GM21576 (cell line): Measurements from ENCODE around the gene CNIH2.
"Not testable (repeated sequence)": the region's sequence is repeated elsewhere in the genome, so short reads cannot be mapped to it uniquely, and the experiment has no call there.

Experiments
- ATAC-seq: cut with Tn5 transposase; IDR thresholded peaks from one replicate; pipeline ENCODE4 v1.9.1; 2021; ENCODE audit warnings: mild to moderate bottlenecking, moderate library complexity; ENCODE audit not compliant: unreplicated experiment

CNIH2 gene

DNA sequence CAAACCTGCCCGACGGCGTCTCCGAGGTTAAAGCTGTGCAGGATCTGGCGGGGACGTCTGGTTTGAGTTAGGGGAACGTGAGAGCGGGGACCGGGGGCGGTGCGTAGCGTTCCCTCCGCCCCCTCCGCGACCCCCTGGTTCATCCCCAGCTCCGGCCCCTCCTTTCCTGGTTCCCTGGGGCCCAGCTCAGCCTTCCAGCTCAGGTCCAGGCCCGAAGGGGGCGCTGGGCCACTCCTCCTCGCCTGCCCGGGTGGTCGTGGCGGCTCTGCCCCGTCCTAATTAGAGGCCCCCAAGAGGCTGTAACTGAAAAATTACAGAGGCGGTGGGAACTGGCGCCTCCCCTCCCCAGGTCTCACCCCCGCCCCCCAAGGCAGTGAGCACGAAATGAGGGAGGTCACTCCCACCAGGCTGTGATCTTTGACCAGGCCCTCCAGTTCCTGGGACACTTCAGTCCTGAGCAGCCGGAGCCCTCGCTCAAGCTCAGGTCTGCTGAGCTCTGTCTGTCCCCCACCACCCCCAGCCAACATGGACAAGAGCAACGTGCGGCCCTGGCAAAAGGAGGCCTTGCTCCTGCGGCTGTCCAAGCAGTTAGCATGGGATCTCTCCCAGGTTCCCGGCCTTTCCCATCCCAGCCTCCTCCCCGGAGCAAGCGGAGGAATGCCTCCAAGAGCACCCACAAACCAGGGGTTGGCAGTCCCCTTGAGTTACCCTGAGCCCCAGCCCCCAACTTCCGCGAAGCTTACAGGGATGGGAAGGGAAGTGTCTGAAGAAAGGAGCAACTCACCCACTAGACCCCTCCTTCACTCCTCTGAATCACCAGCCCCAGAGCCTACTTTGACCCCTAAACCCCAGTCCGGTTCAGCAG lies 35.6 kb downstream of the CNIH2 start:
- no peak for ATAC-seq

DNA sequence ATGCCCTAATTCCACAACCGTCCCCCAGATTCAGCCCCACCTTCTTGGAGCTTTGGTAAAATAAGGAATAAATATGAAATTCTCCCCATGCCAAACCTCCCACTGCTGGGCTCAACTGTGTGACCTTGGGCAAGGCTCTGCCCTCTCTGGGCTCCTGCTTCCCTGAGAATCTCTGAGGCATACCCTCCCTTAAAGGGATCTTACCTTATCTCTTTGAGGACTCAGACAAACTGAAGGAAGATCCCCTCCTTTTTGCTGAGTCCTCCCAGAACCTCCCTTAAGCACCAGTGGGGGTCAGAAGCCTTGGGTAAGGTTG lies 36.2 kb downstream of the CNIH2 start:
- ATAC-seq = no peak

DNA sequence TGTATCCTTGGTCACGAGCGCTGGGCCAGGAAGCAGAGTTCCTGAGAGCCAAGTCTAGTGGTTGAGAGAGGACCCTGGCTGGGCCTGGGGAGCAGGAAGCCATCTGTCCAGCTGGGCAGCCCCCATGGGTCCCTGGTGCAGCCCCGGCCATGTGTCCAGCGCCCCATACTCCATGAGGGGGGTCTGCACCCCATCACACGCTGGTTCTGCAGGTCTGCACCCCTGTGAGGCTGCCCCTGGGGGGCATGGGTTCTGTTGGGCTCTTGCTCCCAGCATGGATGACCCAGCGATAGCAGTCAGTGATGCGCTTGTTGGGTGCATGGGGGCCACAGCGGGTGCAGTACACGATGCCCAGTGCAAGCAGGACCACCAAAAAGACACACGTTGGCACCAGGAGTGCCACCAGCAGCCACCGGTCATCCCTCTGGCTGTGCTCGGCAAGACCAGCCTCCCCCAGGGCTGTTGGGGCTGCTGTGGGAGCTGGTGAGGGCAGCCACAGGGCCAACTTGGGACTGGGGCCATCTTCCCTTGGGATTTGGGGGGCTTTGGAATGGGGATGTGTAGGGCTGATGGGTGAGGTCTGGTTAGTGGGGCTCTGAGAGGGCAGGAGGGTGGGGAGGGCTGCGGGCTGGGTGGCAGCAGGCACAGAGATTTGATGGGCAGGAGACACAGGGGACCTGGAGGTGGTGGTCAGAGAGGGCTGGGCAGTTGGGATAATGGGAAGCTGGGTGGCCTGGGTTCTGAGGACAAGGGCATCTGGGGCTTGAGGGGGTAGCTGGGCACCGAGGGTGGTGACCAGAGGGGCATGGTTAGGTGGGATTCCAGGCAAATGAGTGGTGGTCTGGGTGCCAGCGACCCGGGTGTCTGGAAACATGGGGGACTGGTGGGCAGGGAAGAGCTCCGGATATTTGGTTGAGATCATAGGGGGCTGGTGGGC lies 36.9 kb downstream of the CNIH2 start:
- no peak for ATAC-seq

DNA sequence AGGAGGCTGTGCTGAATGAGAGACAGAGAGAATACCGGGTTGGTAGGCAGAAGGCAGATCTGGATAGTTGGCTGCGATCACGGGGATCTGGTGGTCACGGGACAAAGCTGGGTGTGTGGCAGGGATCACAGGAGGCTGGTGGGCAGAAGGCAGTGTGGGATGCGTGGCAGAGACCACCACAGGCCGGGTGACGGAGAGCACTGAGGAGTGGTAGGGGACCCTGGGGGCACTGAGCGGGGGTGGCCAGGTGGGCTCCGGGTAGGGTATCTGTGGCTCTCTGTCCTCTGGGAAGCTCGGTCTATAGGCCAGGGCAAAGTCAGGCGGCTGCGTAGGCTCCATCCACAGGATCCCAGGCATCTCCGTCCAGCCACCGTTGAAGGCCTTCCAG lies 37.5 kb downstream of the CNIH2 start:
- ATAC-seq = no peak

DNA sequence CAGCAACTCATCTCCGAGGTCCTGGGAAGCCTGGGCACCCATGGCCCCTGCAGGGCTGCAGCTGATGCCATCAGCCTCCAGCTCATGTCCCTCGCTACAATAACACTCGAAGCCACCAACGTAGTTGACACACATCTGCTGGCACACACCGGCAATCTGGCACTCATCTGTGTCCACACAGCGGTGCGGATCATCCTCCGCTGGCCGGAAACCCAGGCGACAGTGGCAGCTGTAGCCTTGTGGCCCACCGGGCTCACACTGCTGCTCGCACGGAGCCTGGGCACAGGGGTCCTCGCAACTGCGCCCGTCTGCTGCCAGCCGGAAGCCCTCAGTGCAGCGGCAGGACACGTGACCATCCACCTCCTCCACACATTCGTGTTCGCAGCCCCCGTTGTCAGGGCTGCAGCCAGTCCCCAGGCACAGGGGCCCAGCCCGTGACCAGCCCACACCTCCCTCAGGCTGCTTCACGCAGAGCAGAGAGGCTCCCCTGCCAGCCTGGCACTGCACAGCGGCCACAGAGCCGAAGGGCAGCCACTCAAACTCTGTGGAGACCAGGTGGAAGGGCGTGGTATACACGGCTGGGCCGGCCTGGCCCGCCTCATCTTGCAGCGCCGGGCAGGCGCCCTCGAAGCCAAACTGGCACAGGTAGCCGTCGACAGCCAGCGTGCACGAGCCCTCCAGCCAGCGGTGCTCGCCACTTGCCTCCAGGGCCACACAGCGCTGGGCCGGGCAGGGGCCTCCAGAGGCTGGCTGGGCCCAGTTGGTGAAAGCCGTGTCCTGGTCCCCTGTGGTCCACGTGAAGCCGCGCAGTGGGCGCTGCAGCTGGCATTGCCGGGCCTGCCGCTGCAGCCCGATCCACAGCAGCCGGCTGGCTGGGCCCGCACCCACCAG lies 38.2 kb downstream of the CNIH2 start:
- ATAC-seq = no peak

DNA sequence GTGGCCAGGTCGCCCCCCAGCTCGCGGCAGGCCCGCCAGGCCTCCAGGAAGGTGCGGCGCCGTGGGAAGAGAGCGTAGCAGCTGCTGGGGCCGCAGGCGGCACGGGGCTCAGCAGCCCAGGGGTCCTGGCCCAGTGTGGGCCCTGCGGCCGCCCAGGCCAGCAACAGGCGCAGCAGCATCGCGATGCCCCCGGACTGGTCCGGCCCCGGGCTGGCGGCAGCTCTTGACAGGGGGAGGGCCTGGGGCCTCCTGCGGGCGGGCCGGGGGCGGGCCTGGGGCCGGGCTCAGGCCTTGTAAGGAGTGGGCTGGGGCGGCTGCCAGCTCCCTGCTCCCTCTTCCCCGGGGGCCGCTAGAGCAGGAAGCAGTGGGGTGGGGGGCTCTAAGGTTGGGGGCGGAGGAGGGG lies 38.9 kb downstream of the CNIH2 start, which contains the start of gene CD248:
Gene CD248, minus strand, starts transcription at position 196 of the 403 bp plus-strand sequence. Its CDS starts 17 bp downstream, at position 179.
- no peak for ATAC-seq

DNA sequence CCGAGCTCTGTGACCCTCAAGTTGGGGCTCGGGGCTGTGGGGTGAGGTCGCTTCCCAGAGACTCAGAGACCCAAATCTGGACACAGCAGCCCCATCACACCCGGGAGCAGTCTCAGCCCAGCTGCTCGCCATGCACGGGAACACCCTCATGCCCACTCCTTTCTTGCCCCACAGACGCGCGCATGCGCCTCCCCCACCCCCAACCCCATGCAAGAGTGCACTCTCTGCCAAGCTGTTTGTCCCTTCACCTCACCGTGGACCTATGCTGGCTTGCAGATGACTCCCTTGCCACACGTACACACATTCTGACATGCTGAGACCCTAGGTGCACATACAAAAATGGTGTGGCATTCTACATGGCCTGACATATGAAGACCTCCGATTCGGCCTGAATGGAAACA lies 39.3 kb downstream of the CNIH2 start:
- no peak for ATAC-seq

DNA sequence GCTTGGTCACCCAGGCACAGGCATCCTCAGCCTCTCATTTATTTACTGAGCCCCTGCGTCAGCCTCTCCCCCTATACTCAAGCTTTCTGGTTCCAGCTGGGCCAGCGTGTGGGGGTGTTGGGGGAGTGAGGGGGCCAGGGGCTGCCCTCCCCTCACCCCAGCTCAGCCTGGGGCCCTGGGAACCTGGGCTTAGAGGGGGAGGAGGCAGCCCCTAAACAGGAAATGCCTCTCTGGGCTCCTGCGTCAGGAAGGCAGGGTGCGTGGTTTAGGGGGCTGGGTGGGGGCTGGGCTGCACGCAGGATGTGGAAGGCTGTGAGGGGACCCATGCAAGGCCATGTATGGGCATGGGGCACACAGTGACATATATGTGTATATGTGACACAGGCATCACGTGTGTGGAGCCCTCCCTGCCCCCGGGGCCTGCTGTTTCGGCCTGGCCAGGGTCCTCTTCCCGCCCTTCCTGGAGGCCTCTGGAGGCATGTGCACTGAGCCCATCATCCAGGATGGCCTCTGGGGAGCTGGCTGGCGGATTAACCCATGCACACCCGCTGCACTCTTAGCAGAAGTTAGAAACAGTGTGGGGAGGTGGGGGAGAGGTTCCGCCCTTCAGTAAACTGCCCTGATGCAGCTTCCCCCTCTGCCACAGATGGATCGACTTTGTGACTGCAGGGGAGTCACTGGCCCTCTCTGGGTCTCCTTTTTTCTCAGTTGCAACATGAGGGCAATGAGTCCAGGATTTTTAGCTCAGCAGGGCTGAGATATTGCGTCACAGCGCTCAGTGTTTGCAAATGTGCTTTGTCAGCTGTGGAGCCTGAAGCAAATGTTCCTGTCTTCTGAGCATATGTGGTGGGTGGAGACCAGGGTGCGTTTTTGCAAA lies 40.0 kb downstream of the CNIH2 start:
- ATAC-seq = no peak

DNA sequence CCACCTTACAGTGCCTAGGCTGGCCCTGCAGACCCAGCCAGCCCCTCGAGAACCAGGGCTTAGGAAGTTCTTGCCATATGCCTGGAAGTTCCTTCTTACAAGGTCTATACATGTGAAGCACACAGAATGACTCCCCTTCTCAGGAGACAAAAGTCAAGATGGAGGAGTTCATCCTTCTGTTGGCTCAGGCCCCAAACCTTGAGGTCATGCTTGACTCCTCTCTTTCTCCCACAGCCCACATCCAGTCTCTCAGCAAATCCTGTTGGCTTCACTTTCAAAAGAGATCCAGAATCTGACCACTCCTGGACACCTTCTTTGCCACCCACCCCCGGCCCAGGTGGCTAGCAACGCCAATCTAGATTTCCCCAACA lies 40.6 kb downstream of the CNIH2 start:
- no peak for ATAC-seq

DNA sequence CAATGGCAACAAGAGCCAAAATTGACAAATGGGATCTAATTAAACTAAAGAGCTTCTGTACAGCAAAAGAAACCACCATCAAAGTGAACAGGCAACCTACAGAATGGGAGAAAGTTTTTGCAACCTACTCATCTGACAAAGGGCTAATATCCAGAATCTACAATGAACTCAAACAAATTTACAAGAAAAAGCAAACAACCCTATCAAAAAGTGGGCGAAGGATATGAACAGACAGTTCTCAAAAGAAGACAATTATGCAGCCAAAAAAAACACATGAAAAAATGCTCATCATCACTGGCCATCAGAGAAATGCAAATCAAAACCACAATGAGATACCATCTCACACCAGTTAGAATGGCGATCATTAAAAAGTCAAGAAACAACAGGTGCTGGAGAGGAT lies 42.3 kb downstream of the CNIH2 start:
- ATAC-seq = not testable (repeated sequence)

DNA sequence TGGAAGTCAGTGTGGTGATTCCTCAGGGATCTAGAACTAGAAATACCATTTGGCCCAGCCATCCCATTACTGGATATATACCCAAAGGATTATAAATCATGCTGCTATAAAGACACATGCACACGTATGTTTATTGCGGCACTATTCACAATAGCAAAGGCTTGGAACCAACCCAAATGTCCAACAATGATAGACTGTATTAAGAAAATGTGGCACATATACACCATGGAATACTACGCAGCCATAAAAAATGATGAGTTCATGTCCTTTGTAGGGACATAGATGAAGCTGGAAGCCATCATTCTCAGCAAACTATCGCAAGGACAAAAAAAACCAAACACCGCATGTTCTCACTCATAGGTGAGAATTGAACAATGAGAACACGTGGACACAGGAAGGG lies 42.8 kb downstream of the CNIH2 start:
- ATAC-seq = not testable (repeated sequence)

DNA sequence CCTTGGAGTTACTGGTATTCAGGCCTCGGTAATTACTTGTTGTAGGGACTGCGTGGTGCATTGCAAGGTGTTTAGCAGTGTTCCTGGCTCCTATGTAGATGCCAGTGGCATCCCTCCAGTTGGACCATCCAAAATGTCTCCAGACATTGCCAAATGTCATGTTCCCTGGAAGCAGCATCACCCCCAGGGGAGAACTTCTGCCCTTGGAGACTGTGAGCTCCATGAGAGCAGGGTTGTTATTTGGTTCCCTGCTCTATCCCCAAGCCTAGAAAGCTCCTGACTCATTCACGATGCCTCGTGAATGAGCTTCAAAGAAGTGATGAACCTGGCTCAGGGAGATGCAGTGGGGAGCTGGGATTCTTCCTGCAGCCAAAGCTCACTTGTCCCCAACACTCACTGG lies 43.6 kb downstream of the CNIH2 start:
- ATAC-seq = no peak

DNA sequence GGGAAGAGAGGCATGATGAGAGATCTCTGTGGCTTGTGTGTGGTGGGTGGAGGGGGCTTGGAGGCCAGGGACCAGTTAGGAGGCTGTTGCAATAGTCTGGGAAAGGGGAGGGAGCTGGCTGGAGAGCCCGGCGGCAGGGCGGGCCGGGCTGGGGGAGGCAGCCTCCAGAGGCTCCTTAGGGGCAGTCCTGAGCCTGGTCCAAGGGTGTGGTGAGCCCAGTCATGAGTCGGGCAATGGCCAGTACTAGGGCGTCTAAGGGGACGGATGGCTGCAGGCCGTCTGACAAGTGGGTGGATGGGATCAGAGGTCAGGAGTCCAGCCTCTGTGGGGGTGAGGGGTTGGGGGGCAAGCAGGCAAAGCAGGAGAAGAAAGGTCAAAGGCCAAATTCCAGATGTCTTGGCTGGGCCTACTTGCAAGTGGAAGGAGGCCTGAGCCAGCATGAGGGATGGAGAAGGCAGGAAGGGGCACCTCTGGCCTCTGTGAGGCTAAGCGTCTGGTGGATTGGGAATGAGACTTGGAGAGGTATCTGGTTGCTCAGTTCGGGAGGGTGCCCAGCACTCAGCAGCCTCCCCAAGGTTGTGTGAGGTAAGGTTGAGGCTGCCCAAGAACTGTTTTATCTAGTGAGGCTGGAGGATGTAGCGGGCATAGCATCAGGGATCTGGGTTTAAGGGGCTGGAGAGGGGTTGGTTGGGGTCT lies 44.9 kb downstream of the CNIH2 start:
- ATAC-seq = no peak

DNA sequence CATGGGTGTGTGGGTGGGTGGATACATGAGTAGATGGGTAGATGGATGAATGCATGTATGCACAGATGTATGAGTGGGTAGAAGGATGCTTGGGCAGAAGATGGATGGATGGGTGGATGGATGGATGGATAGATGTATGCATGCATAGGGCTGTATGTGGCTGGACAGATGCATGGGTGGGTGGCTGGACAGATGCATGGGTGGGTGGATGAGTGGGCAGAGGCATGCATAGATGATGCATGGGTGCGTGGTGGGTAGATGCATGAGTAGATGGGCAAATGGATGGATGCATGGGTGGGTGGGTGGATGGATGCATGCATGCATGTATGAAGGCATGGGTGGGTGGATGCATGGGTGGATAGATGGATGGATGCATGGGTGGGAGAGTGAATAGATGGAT lies 45.7 kb downstream of the CNIH2 start:
- ATAC-seq = no peak

DNA sequence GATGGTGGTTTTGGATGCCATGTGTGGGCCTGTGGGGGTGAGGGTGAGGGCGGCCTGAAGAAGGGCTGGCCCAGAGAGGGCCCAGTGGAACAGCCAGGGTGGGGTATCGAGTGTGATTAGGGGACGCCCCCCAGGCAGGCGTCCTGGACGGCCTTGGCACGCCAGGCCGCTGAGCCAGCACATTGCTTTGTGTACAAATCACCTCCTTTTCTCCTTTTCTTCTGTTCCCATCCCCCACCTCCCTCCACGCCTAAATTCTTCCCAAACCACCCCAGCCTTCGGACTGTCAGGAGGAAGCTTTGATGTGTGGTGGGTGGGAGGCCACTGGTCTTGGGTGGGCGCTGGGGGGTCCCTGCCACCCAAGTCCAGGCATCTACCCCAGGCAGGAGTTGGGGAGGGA lies 46.7 kb downstream of the CNIH2 start:
- no peak for ATAC-seq

DNA sequence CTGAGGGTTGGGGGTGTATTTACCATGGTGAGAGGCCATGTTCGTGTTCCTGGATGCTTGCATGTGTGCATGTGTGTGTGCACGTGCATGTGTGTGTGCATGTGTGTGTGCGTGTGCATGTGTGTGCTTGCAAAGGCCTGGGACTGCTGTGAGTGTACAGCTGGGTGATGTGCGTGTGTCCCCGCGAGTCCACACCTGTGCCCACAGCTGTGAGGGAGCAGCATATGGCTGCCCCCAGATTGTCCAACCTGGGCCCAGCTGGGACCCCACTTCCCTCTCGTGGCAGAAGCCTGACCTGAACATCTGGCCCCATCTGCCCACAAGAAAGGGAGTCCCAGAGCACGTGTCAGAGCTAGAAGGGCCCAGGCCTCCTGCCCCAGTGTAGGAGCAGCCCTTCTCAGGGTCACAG lies 47.3 kb downstream of the CNIH2 start:
- no peak for ATAC-seq

DNA sequence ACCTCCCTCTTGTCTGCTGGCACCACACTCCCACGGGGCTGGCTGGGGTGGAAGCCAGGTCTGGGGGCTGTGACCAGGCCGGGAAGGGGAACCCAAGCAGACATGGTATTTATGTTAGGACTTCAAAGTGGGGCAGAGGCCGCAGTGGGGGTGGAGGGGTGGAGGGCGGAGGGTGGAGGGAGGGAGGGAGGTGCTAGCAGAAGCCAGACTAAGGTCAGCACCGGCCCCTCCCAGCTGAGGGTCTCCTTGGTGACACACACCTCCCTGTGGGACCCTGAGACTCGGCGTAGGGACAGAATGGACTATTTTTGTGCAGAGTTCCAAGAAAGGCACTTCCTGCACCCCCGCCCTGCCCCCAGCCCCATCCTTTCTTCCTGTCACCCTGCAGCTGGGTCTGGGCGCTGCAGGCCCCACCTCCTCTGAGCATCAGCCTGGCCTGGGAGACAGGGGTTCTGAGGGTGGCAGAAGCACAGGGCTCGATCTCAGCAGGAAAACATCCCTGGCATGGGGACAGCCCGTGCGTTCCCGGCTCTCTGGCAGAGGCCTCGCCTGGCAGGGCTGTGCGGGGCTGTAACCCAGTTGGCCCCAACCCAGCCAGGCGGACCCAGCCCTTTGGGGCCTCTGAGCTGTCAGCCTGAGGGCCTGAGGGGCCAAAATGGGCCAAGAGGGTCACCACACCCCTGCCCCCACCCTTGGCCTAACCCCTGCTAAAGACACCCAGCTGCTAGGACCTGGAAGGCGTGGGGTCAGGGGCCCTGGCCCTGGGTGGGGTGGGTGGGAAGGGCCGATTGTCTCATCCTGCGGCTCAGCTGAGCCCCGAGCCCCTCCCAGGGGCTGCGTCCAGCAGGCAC lies 48.5 kb downstream of the CNIH2 start:
- ATAC-seq = no peak

DNA sequence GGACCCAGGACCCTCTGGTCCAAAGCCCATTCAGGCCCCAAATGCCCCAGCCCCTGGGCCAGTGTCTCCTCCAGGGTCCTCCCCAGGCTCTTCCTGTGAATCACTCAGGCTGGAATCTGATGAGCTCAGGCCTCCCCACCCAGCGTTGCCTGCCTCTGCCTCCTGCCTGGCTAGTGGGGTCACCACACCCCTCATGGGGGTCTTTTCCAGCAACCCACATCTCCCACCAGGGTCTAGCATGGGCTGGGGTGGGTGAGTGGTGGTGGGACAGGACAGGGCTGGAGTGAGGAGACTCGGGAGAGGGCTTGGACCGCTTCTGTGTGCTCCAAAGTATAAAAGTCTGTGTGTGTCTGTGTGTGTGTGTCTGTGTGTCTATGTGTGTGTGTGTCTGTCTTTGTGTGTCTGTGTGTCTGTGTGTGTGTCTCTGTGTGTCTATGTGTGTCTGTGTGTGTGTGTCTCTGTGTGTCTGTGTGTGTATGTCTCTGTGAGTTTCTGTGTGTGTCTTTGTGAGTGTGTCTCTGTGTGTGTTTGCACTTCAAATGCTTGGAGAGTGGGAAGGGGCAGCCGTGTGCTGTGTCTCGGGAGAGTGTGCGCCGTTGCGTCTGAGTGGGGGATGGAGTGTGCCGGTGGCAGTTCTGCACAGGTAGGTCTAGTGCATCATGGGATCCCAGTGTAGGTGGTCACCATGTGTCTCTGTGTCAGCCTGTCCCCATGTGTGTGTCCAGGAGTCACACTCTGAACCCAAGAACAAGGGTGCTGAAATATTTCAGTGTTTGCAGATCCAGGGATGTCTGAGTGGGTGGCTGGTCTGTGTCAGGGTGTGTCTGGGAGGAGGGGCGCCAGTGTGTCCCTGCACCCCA lies 49.4 kb downstream of the CNIH2 start:
- no peak for ATAC-seq
